ENCODE data around the gene B3GALT6.

B3GALT6 gene

GRCh38 chr1:1216770-1217620 is 15.0 kb upstream of the B3GALT6 start:
- no peak for DNase-seq (ENCODE audit: low spot score)
- in situ Hi-C loops (cut with MboI; ENCODE audit: low sequenced_read_pairs, unreplicated experiment), result no loop called here
- TF ChIP-seq CTCF (IDR thresholded peaks at IDR 0.05; ENCODE audit: borderline replicate concordance, control extremely low read depth, extremely low read depth, insufficient read depth, missing control alignments), result no peak

- no peak for TF ChIP-seq CTCF (IDR thresholded peaks at IDR 0.05; ENCODE audit: borderline replicate concordance, control extremely low read depth, extremely low read depth, insufficient read depth, missing control alignments)
- in situ Hi-C loops (cut with MboI; ENCODE audit: low sequenced_read_pairs, unreplicated experiment), result no loop called here
- DNase-seq (ENCODE audit: low spot score), result no peak
Measured at GRCh38 chr1:1217621-1218523, 14.2 kb upstream of the B3GALT6 start.

- DNase-seq (ENCODE audit: low spot score), result no peak
Measured at GRCh38 chr1:1218524-1219200, 13.4 kb upstream of the B3GALT6 start.

GRCh38 chr1:1219341-1219740 is 12.7 kb upstream of the B3GALT6 start:
- TF ChIP-seq CTCF (IDR thresholded peaks at IDR 0.05; ENCODE audit: borderline replicate concordance, control extremely low read depth, extremely low read depth, insufficient read depth, missing control alignments), result no peak
- DNase-seq (ENCODE audit: low spot score), result no peak
- in situ Hi-C loops (cut with MboI; ENCODE audit: low sequenced_read_pairs, unreplicated experiment), result no loop called here

More at GRCh38 chr1:1218524-1219200, 13.4 kb upstream of the B3GALT6 start:
- in situ Hi-C loops (cut with MboI; ENCODE audit: low sequenced_read_pairs, unreplicated experiment), result no loop called here
- no peak for TF ChIP-seq CTCF (IDR thresholded peaks at IDR 0.05; ENCODE audit: borderline replicate concordance, control extremely low read depth, extremely low read depth, insufficient read depth, missing control alignments)

- no peak for TF ChIP-seq CTCF (IDR thresholded peaks at IDR 0.05; ENCODE audit: borderline replicate concordance, control extremely low read depth, extremely low read depth, insufficient read depth, missing control alignments)
- no peak for DNase-seq (ENCODE audit: low spot score)
- in situ Hi-C loops (cut with MboI; ENCODE audit: low sequenced_read_pairs, unreplicated experiment), result no loop called here
Measured at GRCh38 chr1:1220197-1220596, 11.8 kb upstream of the B3GALT6 start.
